ENCODE results near the gene SUPV3L1. TPM values are rescaled to one million over a fixed set of nuclear protein-coding genes. Genes with fewer than 3 reads are reported as not detected.

SUPV3L1 gene
- total and polyA plus RNA-seq, 10 of the 15 experiments (the other 5 are each of a cell fraction or from before 2014, with no cell fraction given), result 18.4 to 57.8 (median 44.2) TPM

GRCh38 chr10:69220041-69220451 lies 40.0 kb downstream of the SUPV3L1 start, which contains the start of gene HKDC1:
TSS of gene HKDC1 (plus strand) at chr10:69220332. CDS start at chr10:69220436, 104 bp downstream.
- intact Hi-C loops (cut with micrococcal nuclease; ENCODE audit: unreplicated experiment) (loop anchor here (5.0 to 10.0 kb wide), 2 partner anchors 95 to 218 kb away; partner anchors contain the start of gene VPS26A), in situ Hi-C loops (cut with MboI) (loop anchor here (10.0 kb wide), 1 partner anchor 225 kb away; no protein-coding TSS in a partner anchor)
- POLR2A ChIA-PET, result interaction anchor here (0.5 kb wide), 1 partner anchor 16 kb away, joined by 4 read pairs; no protein-coding TSS in a partner anchor
- no peak within 1 kb of the TSS for H3K4me3 ChIP-seq
- no peak within 1 kb of the TSS for H3K4me2 ChIP-seq (ENCODE audit: control insufficient read depth, insufficient read depth)
- H2AFZ ChIP-seq (ENCODE audit: control insufficient read depth, low read depth, low read length), result no peak within 1 kb of the TSS
- BruUV-seq (replicated peaks), result no TSS peak
- WGBS (ENCODE audit: insufficient coverage, insufficient replicate concordance, low lambda C conversion rate, missing lambda C conversion rate), result 72% methylated on average over 8 of the region's 8 CpGs
- H3K36me3 ChIP-seq (ENCODE audit: control insufficient read depth in 2 of 2, insufficient read depth in 2 of 2, low read length in 1 of 2), result no peaks in the 10 kb centered on the region
- peaks cover 22% of the 10 kb centered on the region for H3K4me1 ChIP-seq (ENCODE audit: control insufficient read depth, insufficient read depth, low read length)
- SMC1A ChIA-PET (ENCODE audit: uncharacterized antibody, unreplicated experiment), result interaction anchor here (1.1 to 4.3 kb wide), 4 partner anchors 15 to 215 kb away, joined by 3 to 33 read pairs (median 5); no protein-coding TSS in a partner anchor
- CTCF ChIA-PET, result interaction anchor here (1.0 to 2.0 kb wide), 4 partner anchors 14 to 215 kb away, joined by 3 to 10 read pairs (median 4); no protein-coding TSS in a partner anchor
- no peak for TF ChIP-seq EED (IDR thresholded peaks at IDR 0.05; ENCODE audit: low read depth)
- TF ChIP-seq, protein P1, sequence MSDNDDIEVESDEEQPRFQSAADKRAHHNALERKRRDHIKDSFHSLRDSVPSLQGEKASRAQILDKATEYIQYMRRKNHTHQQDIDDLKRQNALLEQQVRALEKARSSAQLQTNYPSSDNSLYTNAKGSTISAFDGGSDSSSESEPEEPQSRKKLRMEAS (IDR thresholded peaks at IDR 0.05; ENCODE audit: low read depth, low read length), result no peak
- ATAC-seq, result no peak
- no peaks in the 10 kb centered on the region for H3K27me3 ChIP-seq (replicated peaks in 1 of 2; ENCODE audit: control insufficient read depth in 2 of 2, insufficient read depth in 2 of 2, low read length in 1 of 2)
- no peak for FAIRE-seq
- no peaks in the 10 kb centered on the region for H4K20me1 ChIP-seq (ENCODE audit: control insufficient read depth, insufficient read depth)
- DNase-seq (ENCODE audit: low read depth, low spot score), result no peak
- no peak within 1 kb of the TSS for H3K27ac ChIP-seq (ENCODE audit: control insufficient read depth, insufficient read depth)
- RAD21 ChIA-PET (ENCODE audit: unreplicated experiment), result interaction anchor here (0.7 to 1.5 kb wide), 2 partner anchors 9 to 215 kb away, joined by 3 to 8 read pairs; no protein-coding TSS in a partner anchor
- H3K9ac ChIP-seq (ENCODE audit: control insufficient read depth, insufficient read depth, low read length), result no peak within 1 kb of the TSS
- H3K9me3 ChIP-seq (replicated peaks; ENCODE audit: control insufficient read depth, insufficient read depth, low read length), result no peaks in the 10 kb centered on the region
- no peaks in the 10 kb centered on the region for H3K79me2 ChIP-seq (ENCODE audit: control insufficient read depth, insufficient read depth, low read length)

DNA sequence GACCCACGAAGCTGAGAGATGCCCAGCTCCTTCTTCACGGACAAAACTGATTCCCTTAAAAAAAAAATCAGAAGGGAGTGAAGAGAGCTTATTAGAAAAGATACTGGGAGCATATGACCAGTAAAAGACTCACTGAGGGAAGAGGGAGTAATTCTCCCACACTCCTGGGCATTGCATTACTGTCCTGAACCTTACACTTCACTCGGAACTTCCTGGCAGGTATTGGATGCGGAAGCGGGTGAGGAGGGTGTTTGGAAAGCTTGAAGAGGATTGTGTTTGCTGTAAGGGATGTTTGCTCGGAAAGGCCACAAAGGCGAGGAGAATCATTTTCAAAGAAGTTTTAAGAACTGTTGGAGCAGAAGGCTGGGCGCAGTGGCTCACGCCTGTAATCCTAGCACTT lies 40.5 kb downstream of the SUPV3L1 start:
- 82% methylated on average over 9 of the region's 9 CpGs for WGBS (ENCODE audit: insufficient coverage, insufficient replicate concordance, low lambda C conversion rate, missing lambda C conversion rate)
- Histone ChIP-seq H3K36me3 (ENCODE audit: control insufficient read depth in 2 of 2, insufficient read depth in 2 of 2, low read length in 1 of 2) (no peaks in the 10 kb centered on the region), H3K27me3 (replicated peaks in 1 of 2; ENCODE audit: control insufficient read depth in 2 of 2, insufficient read depth in 2 of 2, low read length in 1 of 2) (no peaks in the 10 kb centered on the region), H3K4me3 (no peak overlapping the region), H3K27ac (ENCODE audit: control insufficient read depth, insufficient read depth) (no peak overlapping the region), H3K9me3 (replicated peaks; ENCODE audit: control insufficient read depth, insufficient read depth, low read length) (no peaks in the 10 kb centered on the region), H2AFZ (ENCODE audit: control insufficient read depth, low read depth, low read length) (no peak overlapping the region), H4K20me1 (ENCODE audit: control insufficient read depth, insufficient read depth) (no peaks in the 10 kb centered on the region), H3K4me2 (ENCODE audit: control insufficient read depth, insufficient read depth) (no peak overlapping the region), H3K79me2 (ENCODE audit: control insufficient read depth, insufficient read depth, low read length) (no peaks in the 10 kb centered on the region), H3K4me1 (ENCODE audit: control insufficient read depth, insufficient read depth, low read length) (peaks cover 22% of the 10 kb centered on the region), H3K9ac (ENCODE audit: control insufficient read depth, insufficient read depth, low read length) (no peak overlapping the region)
- intact Hi-C loops (cut with micrococcal nuclease; ENCODE audit: unreplicated experiment), result loop anchor here (5.0 to 10.0 kb wide), 2 partner anchors 96 to 218 kb away; partner anchors contain the start of gene VPS26A
- FAIRE-seq, result no peak
- DNase-seq (ENCODE audit: low read depth, low spot score), result no peak
- CTCF ChIA-PET, result interaction anchor here (1.0 to 2.0 kb wide), 4 partner anchors 15 to 215 kb away, joined by 3 to 10 read pairs (median 4); no protein-coding TSS in a partner anchor
- no TSS peak for BruUV-seq (replicated peaks)
- RAD21 ChIA-PET (ENCODE audit: unreplicated experiment), result interaction anchor here (0.7 to 1.5 kb wide), 2 partner anchors 9 to 215 kb away, joined by 3 to 8 read pairs; no protein-coding TSS in a partner anchor
- in situ Hi-C loops (cut with MboI), result loop anchor here (10.0 kb wide), 1 partner anchor 226 kb away; no protein-coding TSS in a partner anchor
- SMC1A ChIA-PET (ENCODE audit: uncharacterized antibody, unreplicated experiment), result interaction anchor here (1.1 to 4.3 kb wide), 4 partner anchors 16 to 215 kb away, joined by 3 to 33 read pairs (median 5); no protein-coding TSS in a partner anchor
- ATAC-seq, result no peak
- POLR2A ChIA-PET, result no interaction called here
- TF ChIP-seq PBX3 (IDR thresholded peaks at IDR 0.05; ENCODE audit: insufficient replicate concordance, low read depth, low read length) (no peak), MLLT1 (IDR thresholded peaks at IDR 0.05) (no peak), CEBPB (IDR thresholded peaks at IDR 0.05; ENCODE audit: borderline replicate concordance in 1 of 2, low read depth in 2 of 2, low read length in 2 of 2) (no peak), RAD21 (IDR thresholded peaks at IDR 0.05; ENCODE audit: insufficient read depth, low read depth, low read length) (no peak), TCF3 (IDR thresholded peaks at IDR 0.05; ENCODE audit: borderline replicate concordance, insufficient read depth, low read depth, low read length) (no peak), DPF2 (IDR thresholded peaks at IDR 0.05) (no peak), ESRRA (IDR thresholded peaks at IDR 0.05; ENCODE audit: low read length) (no peak), FOXM1 (IDR thresholded peaks at IDR 0.05; ENCODE audit: low read depth, low read length) (no peak)
- TF ChIP-seq, protein P2, sequence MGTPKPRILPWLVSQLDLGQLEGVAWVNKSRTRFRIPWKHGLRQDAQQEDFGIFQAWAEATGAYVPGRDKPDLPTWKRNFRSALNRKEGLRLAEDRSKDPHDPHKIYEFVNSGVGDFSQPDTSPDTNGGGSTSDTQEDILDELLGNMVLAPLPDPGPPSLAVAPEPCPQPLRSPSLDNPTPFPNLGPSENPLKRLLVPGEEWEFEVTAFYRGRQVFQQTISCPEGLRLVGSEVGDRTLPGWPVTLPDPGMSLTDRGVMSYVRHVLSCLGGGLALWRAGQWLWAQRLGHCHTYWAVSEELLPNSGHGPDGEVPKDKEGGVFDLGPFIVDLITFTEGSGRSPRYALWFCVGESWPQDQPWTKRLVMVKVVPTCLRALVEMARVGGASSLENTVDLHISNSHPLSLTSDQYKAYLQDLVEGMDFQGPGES (IDR thresholded peaks at IDR 0.05), result no peak

Data from GM12878 (cell line).